ENCODE data around the gene LPP. TPM values are rescaled to one million over a fixed set of nuclear protein-coding genes. Genes with fewer than 3 reads are reported as not detected.
A peak's percentile ranks its signal among the peaks of the same experiment; 100 is the strongest.

Gene LPP
- total and polyA plus RNA-seq, 2 of the 4 experiments (the other 2 are of a cell fraction): 16.0 to 130 TPM

DNA sequence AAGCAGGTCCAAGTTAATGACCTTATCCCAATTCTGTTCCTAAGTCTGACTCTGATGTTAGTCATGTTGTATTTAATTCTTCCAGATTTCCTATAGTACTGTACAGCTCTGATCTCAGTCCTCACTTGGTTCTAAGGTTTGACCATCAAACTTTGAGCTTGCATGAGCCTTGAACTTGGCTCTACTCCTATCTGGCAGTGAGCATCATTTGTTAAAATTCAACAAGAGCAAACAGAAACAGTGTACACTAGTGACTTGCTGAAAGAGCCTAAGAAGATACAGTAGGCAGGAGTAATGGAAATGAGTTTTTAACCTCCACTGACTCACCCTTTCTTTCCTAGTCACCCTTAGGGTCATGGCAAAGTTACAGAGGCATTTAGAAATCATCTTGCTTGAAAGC lies 566.7 kb downstream of the LPP start:
- BruUV-seq (replicated peaks): no TSS peak
- H3K27me3 ChIP-seq (ENCODE audit: control insufficient read depth, insufficient read depth, low read length): no peaks in the 10 kb centered on the region
- H3K4me3 ChIP-seq (ENCODE audit: insufficient read depth, low read depth, low read length): no peak overlapping the region
- TF ChIP-seq FOS (IDR thresholded peaks at IDR 0.05; ENCODE audit: low read depth, low read length): no peak
- TF ChIP-seq, protein P1, sequence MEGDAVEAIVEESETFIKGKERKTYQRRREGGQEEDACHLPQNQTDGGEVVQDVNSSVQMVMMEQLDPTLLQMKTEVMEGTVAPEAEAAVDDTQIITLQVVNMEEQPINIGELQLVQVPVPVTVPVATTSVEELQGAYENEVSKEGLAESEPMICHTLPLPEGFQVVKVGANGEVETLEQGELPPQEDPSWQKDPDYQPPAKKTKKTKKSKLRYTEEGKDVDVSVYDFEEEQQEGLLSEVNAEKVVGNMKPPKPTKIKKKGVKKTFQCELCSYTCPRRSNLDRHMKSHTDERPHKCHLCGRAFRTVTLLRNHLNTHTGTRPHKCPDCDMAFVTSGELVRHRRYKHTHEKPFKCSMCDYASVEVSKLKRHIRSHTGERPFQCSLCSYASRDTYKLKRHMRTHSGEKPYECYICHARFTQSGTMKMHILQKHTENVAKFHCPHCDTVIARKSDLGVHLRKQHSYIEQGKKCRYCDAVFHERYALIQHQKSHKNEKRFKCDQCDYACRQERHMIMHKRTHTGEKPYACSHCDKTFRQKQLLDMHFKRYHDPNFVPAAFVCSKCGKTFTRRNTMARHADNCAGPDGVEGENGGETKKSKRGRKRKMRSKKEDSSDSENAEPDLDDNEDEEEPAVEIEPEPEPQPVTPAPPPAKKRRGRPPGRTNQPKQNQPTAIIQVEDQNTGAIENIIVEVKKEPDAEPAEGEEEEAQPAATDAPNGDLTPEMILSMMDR (conservative IDR thresholded peaks at IDR 0.05; ENCODE audit: low read depth, low read length): no peak
- TF ChIP-seq MXI1 (IDR thresholded peaks at IDR 0.05; ENCODE audit: borderline replicate concordance, low read depth, low read length): no peak
- TF ChIP-seq MAZ (IDR thresholded peaks at IDR 0.05; ENCODE audit: borderline replicate concordance, low read depth, low read length): no peak
- no peak for TF ChIP-seq POLR2A (IDR thresholded peaks at IDR 0.05; ENCODE audit: low read depth, low read length)
- no peak overlapping the region for H3K56ac ChIP-seq (ENCODE audit: extremely low read depth, insufficient read depth, low read length)
- H2BK120ac ChIP-seq (ENCODE audit: low read depth, low read length): no peak overlapping the region
- no peak overlapping the region; the same call in 1 of the 2 replicates for H3K14ac ChIP-seq (replicated peaks; ENCODE audit: low read depth, low read length)
- H3K36me3 ChIP-seq (ENCODE audit: control insufficient read depth, insufficient read depth, low read length): no peaks in the 10 kb centered on the region
- no peak overlapping the region for H3K4ac ChIP-seq (ENCODE audit: low read depth, low read length)
- in situ Hi-C loops (cut with MboI; ENCODE audit: low sequenced_read_pairs): no loop called here
- dilution Hi-C loops (cut with HindIII; ENCODE audit: low sequenced_read_pairs, unreplicated experiment): no loop called here
- no peak overlapping the region for H3K18ac ChIP-seq (ENCODE audit: low read depth, low read length)
- H3K79me1 ChIP-seq (ENCODE audit: low read depth in 1 of 2, low read length in 2 of 2): peaks cover 48 to 81% of the 10 kb centered on the region in 2 experiments
- no peak overlapping the region for H3K27ac ChIP-seq (ENCODE audit: insufficient read depth, low read length)
- DNase-seq: peak; percentile 44
- intact Hi-C loops (cut with micrococcal nuclease): no loop called here
- ChIA-PET CTCF (interaction anchor here (0.7 kb wide), 1 partner anchor 9 kb away, joined by 4 read pairs; no protein-coding TSS in a partner anchor), POLR2A (ENCODE audit: unreplicated experiment) (interaction anchor here (0.6 kb wide), 1 partner anchor 333 kb away, joined by 3 read pairs; no protein-coding TSS in a partner anchor)
- H3K4me2 ChIP-seq (ENCODE audit: low read depth, low read length): no peak overlapping the region
- H2AK5ac ChIP-seq (ENCODE audit: low read depth, low read length): no peak overlapping the region
- H3K9ac ChIP-seq (ENCODE audit: low read depth, low read length): no peak overlapping the region
- H2BK15ac ChIP-seq (ENCODE audit: low read depth, low read length): no peak overlapping the region
- no peak overlapping the region for H2AFZ ChIP-seq (replicated peaks; ENCODE audit: low read length, poor library complexity)
- H4K20me1 ChIP-seq (ENCODE audit: insufficient read depth, low read length): peaks cover 23% of the 10 kb centered on the region; the same call in 1 of the 2 replicates
- no peak overlapping the region for H4K5ac ChIP-seq (ENCODE audit: low read depth, low read length)
- H3K9me3 ChIP-seq (ENCODE audit: control insufficient read depth, insufficient read depth, low read length): no peaks in the 10 kb centered on the region
- H2BK5ac ChIP-seq (ENCODE audit: low read depth, low read length, poor library complexity, severe bottlenecking): no peak overlapping the region
- peaks cover 2% of the 10 kb centered on the region for H3K4me1 ChIP-seq (ENCODE audit: control insufficient read depth, insufficient read depth, low read length)
- H2BK20ac ChIP-seq (ENCODE audit: low read depth, low read length): no peak overlapping the region
- peaks cover 19% of the 10 kb centered on the region for H3K9me1 ChIP-seq (ENCODE audit: insufficient read depth, low read length)
- H2AK9ac ChIP-seq (replicated peaks; ENCODE audit: low read depth, low read length, poor library complexity): no peak overlapping the region
- no peak overlapping the region for H4K8ac ChIP-seq (ENCODE audit: low read depth in 2 of 2, low read length in 2 of 2)
- no peak overlapping the region for H4K91ac ChIP-seq (ENCODE audit: insufficient read depth, low read depth, low read length)
- peak; percentile 67 for ATAC-seq (ENCODE audit: low read depth)
- no peak overlapping the region for H3K23ac ChIP-seq (ENCODE audit: low read depth, low read length)
